HEK293 (cell line): ENCODE results near the gene NCK2.
"Not testable (repeated sequence)": the region's sequence is repeated elsewhere in the genome, so short reads cannot be mapped to it uniquely, and the experiment has no call there.

Source experiments
- CTCF ChIA-PET: fragments of 350-600 bp; formaldehyde crosslinking; extraction: SDS; loops from one replicate; lab custom pipeline; 2021; ENCODE audit warnings: antibody characterized with exemption; lab: Yijun Ruan, JAX
- POLR2A ChIA-PET: fragments of 300-600 bp; formaldehyde crosslinking; extraction: SDS; loops from one replicate; lab custom pipeline; 2020; ENCODE audit warnings: antibody characterized with exemption, inconsistent platforms; lab: Yijun Ruan, JAX
- H3K27ac ChIP-seq: fragments of 200-500 bp; sonication (Bioruptor generic); 2 replicates; pipeline ENCODE4 v1.5.1; 2014; ENCODE audit warnings: low read depth, low read length, control low read depth, inconsistent platforms; ENCODE audit errors: extremely low read depth
- H3K36me3 ChIP-seq, 2 experiments: fragments of 200-500 bp in 1 of 2; sonication (Bioruptor generic) in 1 of 2; 1 replicate in 1 of 2; 2 replicates in 1 of 2; pipeline ENCODE4 v1.5.1; 2014 to 2017; ENCODE audit warnings: inconsistent platforms in 2 of 2, low read length in 2 of 2; ENCODE audit not compliant: control insufficient read depth in 2 of 2, insufficient read depth in 1 of 2
- H3K4me1 ChIP-seq: fragments of 200-500 bp; sonication (Bioruptor generic); 2 replicates; pipeline ENCODE4 v1.5.1; 2014; ENCODE audit warnings: mild to moderate bottlenecking, low read length, inconsistent platforms; ENCODE audit not compliant: control insufficient read depth, insufficient read depth
- H3K4me3 ChIP-seq: 2 replicates; pipeline ENCODE4 v1.5.1; 2011; ENCODE audit warnings: low read depth, mild to moderate bottlenecking, control low read depth, low read length, moderate library complexity
- H3K9me3 ChIP-seq: fragments of 200-500 bp; sonication (Bioruptor generic); 2 replicates; pipeline ENCODE4 v1.5.1; 2014; ENCODE audit warnings: low read depth, low read length, inconsistent platforms; ENCODE audit not compliant: control insufficient read depth, insufficient read depth
- GLIS2 ChIP-seq: fragments of 450-650 bp; formaldehyde crosslinking; IDR thresholded peaks from 2 replicates; pipeline ENCODE4 v1.5.1; 2016; ENCODE audit warnings: missing biosample characterization, missing genetic modification characterization
- SETDB1 ChIP-seq: IDR thresholded peaks from one replicate; pipeline ENCODE4 v1.6.1; 2017; ENCODE audit warnings: mild to moderate bottlenecking, low read length, moderate library complexity, mixed read lengths; ENCODE audit not compliant: insufficient read length
- WT1 ChIP-seq: fragments of 450-650 bp; formaldehyde crosslinking; IDR thresholded peaks from 2 replicates; pipeline ENCODE4 v1.5.1; 2016; ENCODE audit warnings: missing biosample characterization, missing genetic modification characterization
- YY1 ChIP-seq: fragments of 450-650 bp; formaldehyde crosslinking; IDR thresholded peaks from 2 replicates; pipeline ENCODE4 v1.5.1; 2018; ENCODE audit warnings: missing biosample characterization, missing genetic modification characterization
- ZFHX2 ChIP-seq: fragments of 450-650 bp; formaldehyde crosslinking; conservative IDR thresholded peaks from 2 replicates; pipeline ENCODE4 v1.5.1; 2016; ENCODE audit warnings: missing biosample characterization, missing genetic modification characterization
- ZNF10 ChIP-seq: fragments of 450-650 bp; formaldehyde crosslinking; IDR thresholded peaks from 2 replicates; pipeline ENCODE4 v1.5.1; 2017; ENCODE audit warnings: missing biosample characterization, missing genetic modification characterization
- ZNF140 ChIP-seq: fragments of 450-650 bp; formaldehyde crosslinking; IDR thresholded peaks from 2 replicates; pipeline ENCODE4 v1.5.1; 2016; ENCODE audit warnings: missing biosample characterization, missing genetic modification characterization
- ZNF214 ChIP-seq: fragments of 450-650 bp; formaldehyde crosslinking; IDR thresholded peaks from 2 replicates; pipeline ENCODE4 v1.5.1; 2017; ENCODE audit warnings: missing biosample characterization, mild to moderate bottlenecking, missing genetic modification characterization, borderline replicate concordance
- ZNF324 ChIP-seq: fragments of 450-650 bp; formaldehyde crosslinking; IDR thresholded peaks from 2 replicates; pipeline ENCODE4 v1.5.1; 2016; ENCODE audit warnings: missing biosample characterization, missing genetic modification characterization
- ZNF350 ChIP-seq: fragments of 450-650 bp; formaldehyde crosslinking; IDR thresholded peaks from 2 replicates; pipeline ENCODE4 v1.5.0; 2017; ENCODE audit warnings: missing biosample characterization, mild to moderate bottlenecking, missing genetic modification characterization
- ZNF394 ChIP-seq: fragments of 450-650 bp; formaldehyde crosslinking; IDR thresholded peaks from 2 replicates; pipeline ENCODE4 v1.5.1; 2016; ENCODE audit warnings: missing biosample characterization, missing genetic modification characterization, mild to moderate bottlenecking, moderate library complexity, borderline replicate concordance
- ZNF423 ChIP-seq: fragments of 450-650 bp; formaldehyde crosslinking; IDR thresholded peaks from 2 replicates; pipeline ENCODE4 v1.5.1; 2016; ENCODE audit warnings: missing biosample characterization, missing genetic modification characterization
- ZNF549 ChIP-seq: fragments of 450-650 bp; IDR thresholded peaks from 2 replicates; pipeline ENCODE4 v1.5.1; 2018; ENCODE audit warnings: missing biosample characterization, missing genetic modification characterization, mild to moderate bottlenecking, inconsistent platforms, moderate library complexity
- ZNF626 ChIP-seq: fragments of 450-650 bp; sonication (Bioruptor Pico); formaldehyde crosslinking; IDR thresholded peaks from 2 replicates; pipeline ENCODE4 v1.5.1; 2018; ENCODE audit warnings: missing biosample characterization, missing genetic modification characterization, inconsistent platforms
- ZNF791 ChIP-seq: fragments of 450-650 bp; formaldehyde crosslinking; IDR thresholded peaks from 2 replicates; pipeline ENCODE4 v1.5.1; 2016; ENCODE audit warnings: missing biosample characterization, missing genetic modification characterization
- ZSCAN16 ChIP-seq: fragments of 450-650 bp; formaldehyde crosslinking; IDR thresholded peaks from 2 replicates; pipeline ENCODE4 v1.5.1; 2016; ENCODE audit warnings: missing biosample characterization, missing genetic modification characterization
- TF ChIP-seq, protein P1 (sequence below): fragments of 450-650 bp; formaldehyde crosslinking; conservative IDR thresholded peaks from 2 replicates; pipeline ENCODE4 v1.5.1; 2016; ENCODE audit warnings: low read depth, missing biosample characterization, missing genetic modification characterization
- TF ChIP-seq, protein P2 (sequence below): fragments of 450-650 bp; formaldehyde crosslinking; optimal IDR thresholded peaks from 2 replicates; pipeline ENCODE3; 2016; ENCODE audit warnings: missing biosample characterization, mild to moderate bottlenecking, missing genetic modification characterization
- TF ChIP-seq, protein P3 (sequence below): fragments of 450-650 bp; formaldehyde crosslinking; IDR thresholded peaks from 2 replicates; pipeline ENCODE4 v1.5.1; 2016; ENCODE audit warnings: missing biosample characterization, missing genetic modification characterization

Gene NCK2

DNA sequence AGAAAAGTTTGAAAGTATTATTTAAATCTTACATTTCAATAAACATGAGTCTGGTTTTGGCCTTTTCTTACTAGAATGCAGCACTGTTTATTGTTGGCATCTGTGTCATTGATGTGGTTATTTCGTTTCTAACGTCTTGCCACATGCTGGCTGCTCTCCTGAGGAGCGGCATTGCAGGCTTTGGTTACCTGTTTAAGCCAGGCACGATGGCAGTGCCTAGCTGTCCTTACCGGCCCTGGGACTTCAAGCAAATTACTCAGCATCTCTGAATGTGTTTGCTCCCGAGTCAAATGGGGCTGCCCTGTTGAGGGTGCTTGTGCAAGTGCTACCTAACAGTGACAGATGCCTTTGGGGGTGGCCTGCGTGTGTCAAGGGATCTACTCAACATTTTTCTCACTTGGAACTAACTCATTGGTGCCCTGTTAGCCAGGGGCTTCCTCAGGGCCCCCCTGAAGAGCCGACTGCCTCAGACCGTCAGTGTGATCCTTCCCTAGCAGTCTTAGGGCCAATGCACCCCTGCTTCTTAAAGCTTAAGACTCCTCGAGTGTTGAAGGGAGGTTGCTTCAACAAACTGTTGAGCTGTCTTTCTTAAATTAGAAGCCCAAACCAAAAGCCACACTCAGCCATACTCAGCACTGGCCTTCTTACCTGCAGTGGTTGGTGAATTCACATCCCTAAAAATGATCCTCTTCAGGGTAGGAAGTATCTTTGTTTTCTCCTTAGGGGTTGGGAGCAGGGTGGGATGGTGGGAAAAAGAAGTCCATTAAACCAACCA, 151.5 kb downstream of the NCK2 start (continued):
- TF ChIP-seq, protein P1, sequence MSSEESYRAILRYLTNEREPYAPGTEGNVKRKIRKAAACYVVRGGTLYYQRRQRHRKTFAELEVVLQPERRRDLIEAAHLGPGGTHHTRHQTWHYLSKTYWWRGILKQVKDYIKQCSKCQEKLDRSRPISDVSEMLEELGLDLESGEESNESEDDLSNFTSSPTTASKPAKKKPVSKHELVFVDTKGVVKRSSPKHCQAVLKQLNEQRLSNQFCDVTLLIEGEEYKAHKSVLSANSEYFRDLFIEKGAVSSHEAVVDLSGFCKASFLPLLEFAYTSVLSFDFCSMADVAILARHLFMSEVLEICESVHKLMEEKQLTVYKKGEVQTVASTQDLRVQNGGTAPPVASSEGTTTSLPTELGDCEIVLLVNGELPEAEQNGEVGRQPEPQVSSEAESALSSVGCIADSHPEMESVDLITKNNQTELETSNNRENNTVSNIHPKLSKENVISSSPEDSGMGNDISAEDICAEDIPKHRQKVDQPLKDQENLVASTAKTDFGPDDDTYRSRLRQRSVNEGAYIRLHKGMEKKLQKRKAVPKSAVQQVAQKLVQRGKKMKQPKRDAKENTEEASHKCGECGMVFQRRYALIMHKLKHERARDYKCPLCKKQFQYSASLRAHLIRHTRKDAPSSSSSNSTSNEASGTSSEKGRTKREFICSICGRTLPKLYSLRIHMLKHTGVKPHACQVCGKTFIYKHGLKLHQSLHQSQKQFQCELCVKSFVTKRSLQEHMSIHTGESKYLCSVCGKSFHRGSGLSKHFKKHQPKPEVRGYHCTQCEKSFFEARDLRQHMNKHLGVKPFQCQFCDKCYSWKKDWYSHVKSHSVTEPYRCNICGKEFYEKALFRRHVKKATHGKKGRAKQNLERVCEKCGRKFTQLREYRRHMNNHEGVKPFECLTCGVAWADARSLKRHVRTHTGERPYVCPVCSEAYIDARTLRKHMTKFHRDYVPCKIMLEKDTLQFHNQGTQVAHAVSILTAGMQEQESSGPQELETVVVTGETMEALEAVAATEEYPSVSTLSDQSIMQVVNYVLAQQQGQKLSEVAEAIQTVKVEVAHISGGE (tag by site-specific recombination) = no peak
- TF ChIP-seq, protein P2, sequence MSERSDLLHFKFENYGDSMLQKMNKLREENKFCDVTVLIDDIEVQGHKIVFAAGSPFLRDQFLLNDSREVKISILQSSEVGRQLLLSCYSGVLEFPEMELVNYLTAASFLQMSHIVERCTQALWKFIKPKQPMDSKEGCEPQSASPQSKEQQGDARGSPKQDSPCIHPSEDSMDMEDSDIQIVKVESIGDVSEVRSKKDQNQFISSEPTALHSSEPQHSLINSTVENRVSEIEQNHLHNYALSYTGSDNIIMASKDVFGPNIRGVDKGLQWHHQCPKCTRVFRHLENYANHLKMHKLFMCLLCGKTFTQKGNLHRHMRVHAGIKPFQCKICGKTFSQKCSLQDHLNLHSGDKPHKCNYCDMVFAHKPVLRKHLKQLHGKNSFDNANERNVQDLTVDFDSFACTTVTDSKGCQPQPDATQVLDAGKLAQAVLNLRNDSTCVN (tag by site-specific recombination) = no peak
- TF ChIP-seq ZNF10 (tag by site-specific recombination) = no peak
- TF ChIP-seq ZNF549 (tag by site-specific recombination) = no peak

DNA sequence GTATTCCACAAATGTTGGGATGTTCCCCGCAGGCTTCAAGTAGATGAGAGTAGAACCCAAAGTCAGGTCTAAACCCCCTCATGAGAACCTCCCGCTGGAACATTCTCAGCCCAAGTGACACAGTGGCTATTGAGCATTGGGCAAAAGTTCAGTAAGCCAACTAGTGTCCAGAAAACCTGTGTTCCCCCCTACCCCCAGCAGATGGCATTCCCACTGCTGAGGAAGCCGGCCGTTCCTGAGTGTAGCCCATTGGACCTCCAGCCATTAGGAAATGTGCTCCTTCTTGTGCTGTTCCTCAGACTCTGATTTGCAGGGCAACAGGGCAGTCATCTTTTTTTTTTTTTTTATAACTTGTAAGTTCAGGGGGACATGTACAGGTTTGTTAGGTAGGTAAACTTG, 152.1 kb downstream of the NCK2 start:
- ChIA-PET CTCF (no interaction called here), POLR2A (no interaction called here)
- H3K36me3 ChIP-seq = peaks cover 0 to 20% of the 10 kb centered on the region in 2 experiments; a peak in 2 of 3 replicates
- H3K4me3 ChIP-seq = no peak overlapping the region
- no peaks in the 10 kb centered on the region for H3K9me3 ChIP-seq
- H3K4me1 ChIP-seq = no peaks in the 10 kb centered on the region
- no peak for TF ChIP-seq ZNF626
- TF ChIP-seq ZNF394 (tag by site-specific recombination) = no peak
- no peak for TF ChIP-seq ZSCAN16 (tag by site-specific recombination)
- no peak for TF ChIP-seq SETDB1
- TF ChIP-seq GLIS2 = no peak
- no peak for TF ChIP-seq YY1 (tag by site-specific recombination)
- TF ChIP-seq ZNF140 (tag by site-specific recombination) = no peak
- no peak for TF ChIP-seq ZNF350 (tag by site-specific recombination)
- TF ChIP-seq ZNF214 (tag by site-specific recombination) = no peak
- TF ChIP-seq ZFHX2 = no peak
- no peak for TF ChIP-seq ZNF423 (tag by site-specific recombination)
- TF ChIP-seq WT1 (tag by site-specific recombination) = no peak
- no peak for TF ChIP-seq ZNF324 (tag by site-specific recombination)
- no peak for TF ChIP-seq ZNF791 (tag by site-specific recombination)
- TF ChIP-seq, protein P3, sequence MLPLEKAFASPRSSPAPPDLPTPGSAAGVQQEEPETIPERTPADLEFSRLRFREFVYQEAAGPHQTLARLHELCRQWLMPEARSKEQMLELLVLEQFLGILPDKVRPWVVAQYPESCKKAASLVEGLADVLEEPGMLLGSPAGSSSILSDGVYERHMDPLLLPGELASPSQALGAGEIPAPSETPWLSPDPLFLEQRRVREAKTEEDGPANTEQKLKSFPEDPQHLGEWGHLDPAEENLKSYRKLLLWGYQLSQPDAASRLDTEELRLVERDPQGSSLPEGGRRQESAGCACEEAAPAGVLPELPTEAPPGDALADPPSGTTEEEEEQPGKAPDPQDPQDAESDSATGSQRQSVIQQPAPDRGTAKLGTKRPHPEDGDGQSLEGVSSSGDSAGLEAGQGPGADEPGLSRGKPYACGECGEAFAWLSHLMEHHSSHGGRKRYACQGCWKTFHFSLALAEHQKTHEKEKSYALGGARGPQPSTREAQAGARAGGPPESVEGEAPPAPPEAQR (tag by site-specific recombination) = no peak
- H3K27ac ChIP-seq = no peak overlapping the region

DNA sequence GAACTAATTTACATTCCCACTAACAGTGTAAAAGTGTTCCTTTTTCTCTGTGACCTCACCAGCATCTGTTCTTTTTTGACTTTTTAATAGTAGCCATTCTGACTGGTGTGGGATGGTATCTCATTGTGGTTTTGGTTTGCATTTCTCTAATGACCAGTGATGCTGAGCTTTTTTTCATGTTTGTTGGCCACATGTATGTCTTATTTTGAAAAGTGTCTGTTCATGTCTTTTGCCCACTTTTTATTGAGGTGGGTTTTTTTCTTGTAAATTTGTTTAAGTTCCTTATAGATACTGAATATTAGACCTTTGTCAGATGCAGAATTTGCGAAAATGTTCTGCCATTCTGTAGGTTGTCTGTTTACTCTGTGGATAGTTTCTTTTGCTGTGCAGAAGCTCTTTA, 153.0 kb downstream of the NCK2 start:
- POLR2A ChIA-PET, CTCF ChIA-PET, H3K4me1 ChIP-seq, H3K4me3 ChIP-seq, H3K9me3 ChIP-seq, H3K27ac ChIP-seq: not testable (repeated sequence)
- peaks cover 0 to 19% of the 10 kb centered on the region in 2 experiments; a peak in 2 of 3 replicates for H3K36me3 ChIP-seq
